WERI-Rb-1 (cell line): ENCODE results near the gene KIF20B.

Experiments used
- DNase-seq: peaks from one replicate; pipeline ENCODE4 v3.0.0-alpha.2; 2020
- H3K27ac ChIP-seq: fragments of 250-450 bp; sonication (Bioruptor Pico); 2 replicates; pipeline ENCODE4 v1.5.1; 2020; ENCODE audit warnings: mild to moderate bottlenecking, moderate library complexity
- H3K27me3 ChIP-seq: fragments of 250-450 bp; sonication (Bioruptor Pico); 2 replicates; pipeline ENCODE4 v1.5.1; 2021; ENCODE audit warnings: mild to moderate bottlenecking, low read depth, moderate library complexity; ENCODE audit not compliant: insufficient read depth, severe bottlenecking
- H3K36me3 ChIP-seq: fragments of 250-450 bp; sonication (Bioruptor Pico); 2 replicates; pipeline ENCODE4 v1.5.1; 2020; ENCODE audit warnings: mild to moderate bottlenecking, moderate library complexity
- H3K4me3 ChIP-seq: 2 replicates; pipeline ENCODE4 v1.5.1; 2011; ENCODE audit warnings: low read depth, mild to moderate bottlenecking, control low read depth, low read length
- H3K9me3 ChIP-seq: fragments of 250-450 bp; sonication (Bioruptor Pico); 2 replicates; pipeline ENCODE4 v1.5.1; 2021; ENCODE audit warnings: mild to moderate bottlenecking, moderate library complexity; ENCODE audit not compliant: severe bottlenecking
- CTCF ChIP-seq: IDR thresholded peaks from 2 replicates; pipeline ENCODE4 v1.5.1; 2011; ENCODE audit warnings: low read depth, mild to moderate bottlenecking, control low read depth, inconsistent platforms, low read length

Gene KIF20B

GRCh38 chr10:89799573-89799972 is 98.2 kb downstream of the KIF20B start:
- no peak for DNase-seq
- Histone ChIP-seq H3K9me3 (no peaks in the 10 kb centered on the region), H3K27me3 (no peaks in the 10 kb centered on the region), H3K4me3 (no peak overlapping the region), H3K27ac (no peak overlapping the region), H3K36me3 (no peaks in the 10 kb centered on the region)
- no peak for TF ChIP-seq CTCF

GRCh38 chr10:89805599-89806013 is 104.2 kb downstream of the KIF20B start:
- no peak for TF ChIP-seq CTCF
- DNase-seq, result no peak
- H3K27me3 ChIP-seq, result no peaks in the 10 kb centered on the region

GRCh38 chr10:89808842-89809241 is 107.5 kb downstream of the KIF20B start:
- no peaks in the 10 kb centered on the region for H3K27me3 ChIP-seq
- no peak for TF ChIP-seq CTCF
- no peak overlapping the region for H3K27ac ChIP-seq
- no peak for DNase-seq
- no peaks in the 10 kb centered on the region for H3K9me3 ChIP-seq
- no peaks in the 10 kb centered on the region for H3K36me3 ChIP-seq
- no peak overlapping the region for H3K4me3 ChIP-seq

More at GRCh38 chr10:89805599-89806013, 104.2 kb downstream of the KIF20B start:
- Histone ChIP-seq H3K27ac (no peak overlapping the region), H3K4me3 (no peak overlapping the region), H3K36me3 (no peaks in the 10 kb centered on the region), H3K9me3 (no peaks in the 10 kb centered on the region)

- H3K9me3 ChIP-seq, result no peaks in the 10 kb centered on the region
- no peak for TF ChIP-seq CTCF
- no peaks in the 10 kb centered on the region for H3K36me3 ChIP-seq
- no peak overlapping the region for H3K27ac ChIP-seq
- DNase-seq, result no peak
- H3K27me3 ChIP-seq, result no peaks in the 10 kb centered on the region
- H3K4me3 ChIP-seq, result no peak overlapping the region
Measured at GRCh38 chr10:89809766-89810165, 108.4 kb downstream of the KIF20B start.

- Histone ChIP-seq H3K4me3 (no peak overlapping the region), H3K27ac (no peak overlapping the region), H3K9me3 (no peaks in the 10 kb centered on the region), H3K27me3 (no peaks in the 10 kb centered on the region), H3K36me3 (no peaks in the 10 kb centered on the region)
- TF ChIP-seq CTCF, result no peak
- no peak for DNase-seq
Measured at GRCh38 chr10:89810908-89811525, 109.6 kb downstream of the KIF20B start.

GRCh38 chr10:89813546-89813945 is 112.2 kb downstream of the KIF20B start:
- DNase-seq, result no peak
- H3K36me3 ChIP-seq, result no peaks in the 10 kb centered on the region
- no peak overlapping the region for H3K27ac ChIP-seq
- no peaks in the 10 kb centered on the region for H3K9me3 ChIP-seq
- no peak for TF ChIP-seq CTCF
- no peaks in the 10 kb centered on the region for H3K27me3 ChIP-seq
- no peak overlapping the region for H3K4me3 ChIP-seq
